Glomerular endothelial cell (primary cell): Measurements from ENCODE around the gene SPRY4. TPM values are rescaled to one million over a fixed set of nuclear protein-coding genes. Genes with fewer than 3 reads are reported as not detected.
"Not testable (repeated sequence)": the region's sequence is repeated elsewhere in the genome, so short reads cannot be mapped to it uniquely, and the experiment has no call there.

Experiments
- DNase-seq: peaks from one replicate; pipeline ENCODE4 v3.0.0-alpha.2; 2011; ENCODE audit warnings: low read depth, low spot score; ENCODE audit errors: extremely low read depth
- total RNA-seq: library from RNA; depleted of rRNA; stranded (reverse); fragments of >200 nt; gene quantifications from 2 replicates; pipeline ENCODE4 v1.2.3, GENCODE V29; 2015

The SPRY4 gene
- total RNA-seq, 1 donor from 2014 or later: 69.1 TPM

DNA sequence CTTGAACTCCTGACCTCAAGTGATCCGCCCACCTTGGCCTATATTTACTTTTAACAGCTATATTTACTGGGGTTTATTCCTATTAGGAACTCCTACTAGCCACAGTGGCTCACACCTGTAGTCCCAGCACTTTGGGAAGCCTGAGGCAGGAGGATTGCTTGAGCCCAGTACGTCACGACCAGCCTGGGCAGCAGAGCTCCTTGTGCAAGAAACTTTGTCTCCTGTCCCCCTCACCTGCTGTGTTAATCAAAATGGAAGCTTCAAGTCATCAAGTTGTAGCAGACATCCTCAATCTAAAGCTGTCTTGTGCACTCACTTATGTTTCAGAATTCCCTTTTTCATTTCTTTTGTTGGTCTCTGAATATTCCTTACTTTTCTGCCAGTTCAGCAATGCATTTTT is 15.0 kb upstream of the SPRY4 start:
- DNase-seq: no peak

DNA sequence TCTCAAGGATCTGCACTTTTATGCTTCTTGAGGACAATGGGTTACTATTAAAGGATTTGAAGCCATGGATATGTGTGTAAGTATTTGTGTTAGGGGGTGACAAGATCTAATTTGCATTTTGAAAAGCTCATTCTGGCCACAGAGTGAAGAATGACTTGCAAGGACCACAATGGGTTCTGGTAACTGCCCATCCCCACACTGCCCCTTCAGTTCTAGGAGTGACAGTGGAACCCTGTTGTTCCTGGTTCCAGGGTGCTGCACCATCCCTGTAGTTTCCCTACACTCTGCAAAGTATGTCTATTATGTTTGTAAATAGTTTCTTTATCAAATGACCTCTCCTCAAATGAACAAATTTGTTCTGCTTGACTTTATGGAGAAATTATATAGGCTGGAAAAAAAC is 9.7 kb upstream of the SPRY4 start:
- no peak for DNase-seq

DNA sequence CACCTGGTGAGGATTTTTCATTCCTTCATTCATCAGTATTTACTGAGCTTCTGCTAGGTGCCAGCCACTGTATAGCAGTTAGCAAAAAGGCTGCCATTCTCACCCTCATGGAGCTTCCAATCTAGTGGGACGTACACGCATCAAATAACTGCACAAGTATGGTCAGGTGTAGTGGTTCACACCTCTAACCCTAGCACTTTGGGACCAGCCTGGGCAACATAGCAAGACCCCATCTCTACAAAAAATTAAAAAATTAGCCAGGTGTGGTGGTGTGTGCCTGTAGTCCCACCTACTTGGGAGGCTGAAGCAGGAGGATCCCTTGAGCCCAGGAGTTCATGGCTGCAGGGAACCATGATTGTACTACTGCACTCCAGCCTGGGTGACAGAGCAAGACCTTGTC is 8.9 kb upstream of the SPRY4 start:
- not testable (repeated sequence) for DNase-seq

DNA sequence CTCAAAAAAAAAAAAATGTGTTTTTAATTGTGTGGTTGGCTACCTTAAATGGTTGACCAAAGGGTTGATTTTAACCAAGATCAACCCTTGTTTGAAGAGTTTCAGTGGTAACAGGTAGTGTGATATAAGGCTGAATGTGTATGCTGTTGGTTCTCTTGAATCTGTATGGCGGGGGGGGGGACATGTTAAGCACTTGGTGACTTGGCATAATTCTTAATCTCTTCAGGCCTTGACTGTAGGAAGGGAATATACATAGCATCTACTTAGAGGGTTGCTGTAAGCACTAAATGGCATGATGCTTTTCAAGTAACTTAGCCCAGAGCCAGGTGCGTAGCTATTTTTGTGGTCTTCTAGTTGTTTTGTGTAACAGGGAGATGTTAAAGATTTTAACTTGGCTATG is 5.6 kb upstream of the SPRY4 start:
- DNase-seq: no peak

- no peak for DNase-seq
Observed at GRCh38 chr5:142330026-142330425, 5.2 kb upstream of the SPRY4 start.

DNA sequence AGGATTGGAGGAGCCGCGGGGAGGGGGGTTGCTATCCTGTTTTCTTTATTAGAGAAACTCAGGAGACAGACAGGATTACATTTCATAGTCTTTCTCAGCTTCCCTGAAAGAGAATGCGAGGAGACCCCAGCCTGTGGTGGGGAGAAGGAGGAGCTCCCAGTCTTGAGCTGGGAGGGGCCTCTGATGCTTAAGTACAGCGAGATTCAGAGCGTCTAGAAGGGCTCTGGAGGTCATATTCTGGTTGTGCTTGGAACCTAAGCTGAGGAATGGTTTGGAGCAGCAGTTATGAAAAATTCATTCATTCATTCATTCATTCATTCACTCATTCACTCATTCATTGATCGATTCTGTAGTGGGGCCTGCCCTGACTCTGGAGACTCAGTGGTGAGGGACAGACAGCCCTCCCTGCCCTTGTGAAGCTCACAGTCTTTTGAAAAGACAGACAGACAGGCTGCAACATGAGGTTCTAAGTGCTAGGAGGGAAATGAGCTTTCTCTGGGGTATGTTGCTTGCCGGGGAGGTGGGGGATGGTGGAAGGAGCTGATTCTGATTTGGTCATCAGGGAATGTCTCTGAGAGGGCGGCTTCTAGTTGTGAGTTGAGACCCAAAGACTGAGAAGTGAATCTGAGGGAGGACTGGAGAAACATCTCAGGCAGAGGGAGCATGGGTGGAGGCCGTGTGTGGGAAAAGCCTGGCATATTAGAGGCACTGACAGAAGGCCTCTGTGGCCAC is 2.5 kb upstream of the SPRY4 start:
- DNase-seq: no peak

DNA sequence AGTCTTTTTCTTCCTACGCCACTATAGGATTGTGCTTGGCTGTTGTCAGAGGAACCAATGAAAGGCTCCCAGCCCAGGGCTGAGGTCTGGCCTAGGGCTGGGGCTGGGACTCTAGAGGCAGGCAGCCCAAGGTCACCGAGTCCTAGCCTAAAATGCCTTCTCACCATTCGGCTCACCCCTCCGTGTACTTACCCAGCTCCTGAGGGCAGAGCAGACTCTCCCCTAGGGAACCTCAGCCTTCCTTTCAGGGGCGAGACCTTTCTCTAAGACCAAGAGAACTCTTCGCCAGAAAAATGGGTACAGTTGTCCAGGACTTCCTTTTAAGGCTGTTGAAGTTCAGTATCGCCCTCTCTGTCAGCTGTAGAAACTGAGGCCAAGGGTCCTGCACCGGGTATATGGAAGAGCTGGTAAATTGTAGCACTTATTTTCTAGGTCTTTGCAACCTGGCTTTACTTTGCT is 1.7 kb upstream of the SPRY4 start:
- no peak for DNase-seq

GRCh38 chr5:142325725-142326479 is 1.1 kb upstream of the SPRY4 start:
- DNase-seq: no peak

DNA sequence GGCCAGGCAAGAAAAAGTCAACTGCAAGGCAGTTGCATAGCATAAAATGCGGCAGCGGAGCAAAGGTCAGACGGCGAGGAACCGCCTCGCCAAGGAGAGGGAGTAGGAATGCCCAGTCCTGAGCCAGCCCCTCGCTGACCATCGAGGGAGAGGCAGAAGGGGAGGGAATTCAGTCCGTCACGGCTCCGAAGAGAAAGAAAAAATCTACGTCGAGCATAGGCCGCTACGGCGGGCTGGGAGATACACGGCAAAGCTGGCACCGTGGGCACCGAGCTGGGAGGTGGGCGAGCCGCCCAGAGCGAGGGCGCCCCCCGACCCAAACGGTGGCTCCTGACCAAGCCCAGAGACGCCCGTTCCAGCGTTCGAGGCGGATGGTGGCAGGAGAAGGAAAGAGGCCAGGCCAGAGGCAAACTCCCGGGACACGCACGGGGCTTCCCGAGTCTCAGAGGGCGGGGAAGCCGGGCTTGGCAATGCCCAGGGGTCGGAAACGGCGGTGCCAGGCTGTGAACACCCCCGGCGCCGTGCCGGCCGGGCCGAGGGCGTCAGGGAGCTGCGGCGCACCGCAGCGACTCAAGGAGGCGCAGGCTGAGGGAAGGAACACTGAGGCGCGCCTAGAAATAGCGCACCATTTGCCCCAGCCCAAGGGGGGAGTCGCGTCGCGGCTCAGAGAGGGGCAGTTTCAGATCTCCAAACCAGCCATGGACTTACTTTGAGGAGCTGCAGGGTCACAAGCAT is 518 bp downstream of the SPRY4 start:
- no peak for DNase-seq

- no peak for DNase-seq
Observed at GRCh38 chr5:142323480-142324135, 1.2 kb downstream of the SPRY4 start.

DNA sequence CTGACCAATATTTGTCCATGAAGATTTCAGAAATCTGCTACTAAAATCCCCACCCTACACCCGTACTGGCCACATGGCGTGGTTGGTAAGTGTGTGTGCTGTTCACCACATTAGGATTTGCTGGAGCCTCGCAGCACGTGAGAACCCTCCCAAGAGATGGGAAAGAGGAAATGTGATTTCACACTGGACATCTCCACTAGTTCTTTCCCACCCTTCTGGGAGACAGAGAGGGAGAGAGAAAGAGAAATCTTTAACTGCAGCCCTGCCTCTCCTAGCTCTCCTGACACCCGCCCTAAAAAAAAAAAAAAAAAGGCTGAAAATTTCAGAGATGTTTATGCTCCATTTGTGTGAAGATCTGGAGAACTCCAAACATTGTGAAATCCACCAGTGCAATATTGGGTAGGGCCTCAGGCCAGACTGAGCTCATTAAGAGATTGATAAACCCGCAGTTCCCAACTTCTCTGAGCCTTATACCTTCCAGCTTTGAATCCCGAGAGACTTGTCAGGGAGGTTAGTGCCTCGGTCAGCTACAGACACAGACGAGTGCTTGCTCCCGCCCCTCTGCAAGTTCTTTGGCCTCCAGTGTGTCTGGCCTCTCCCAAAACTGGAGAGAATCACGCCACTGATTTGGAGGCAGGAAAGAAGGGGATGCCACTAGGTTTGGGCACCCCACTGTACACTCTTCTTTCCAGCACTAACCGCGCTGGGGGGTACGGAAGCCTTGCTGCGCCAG is 1.9 kb downstream of the SPRY4 start:
- no peak for DNase-seq

DNA sequence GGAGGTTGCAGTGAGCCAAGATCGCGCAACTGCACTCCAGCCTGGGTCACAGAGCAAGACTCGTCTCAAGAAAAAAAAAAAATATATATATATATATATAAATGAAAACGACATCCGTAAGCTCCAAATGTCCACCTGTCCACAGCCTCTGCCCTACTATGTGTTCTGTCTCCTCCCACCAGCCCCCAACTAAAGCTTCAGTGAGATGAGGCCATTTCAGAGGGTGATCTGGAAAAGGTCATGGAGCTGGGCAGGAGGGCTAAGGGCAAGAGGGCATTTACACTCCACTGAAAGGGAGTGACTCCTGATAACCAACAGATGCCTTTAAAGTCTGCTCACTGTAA is 2.4 kb downstream of the SPRY4 start:
- DNase-seq: no peak

- no peak for DNase-seq
Observed at GRCh38 chr5:142320851-142321560, 3.8 kb downstream of the SPRY4 start.

- no peak for DNase-seq
Observed at GRCh38 chr5:142320430-142320738, 4.4 kb downstream of the SPRY4 start.

DNA sequence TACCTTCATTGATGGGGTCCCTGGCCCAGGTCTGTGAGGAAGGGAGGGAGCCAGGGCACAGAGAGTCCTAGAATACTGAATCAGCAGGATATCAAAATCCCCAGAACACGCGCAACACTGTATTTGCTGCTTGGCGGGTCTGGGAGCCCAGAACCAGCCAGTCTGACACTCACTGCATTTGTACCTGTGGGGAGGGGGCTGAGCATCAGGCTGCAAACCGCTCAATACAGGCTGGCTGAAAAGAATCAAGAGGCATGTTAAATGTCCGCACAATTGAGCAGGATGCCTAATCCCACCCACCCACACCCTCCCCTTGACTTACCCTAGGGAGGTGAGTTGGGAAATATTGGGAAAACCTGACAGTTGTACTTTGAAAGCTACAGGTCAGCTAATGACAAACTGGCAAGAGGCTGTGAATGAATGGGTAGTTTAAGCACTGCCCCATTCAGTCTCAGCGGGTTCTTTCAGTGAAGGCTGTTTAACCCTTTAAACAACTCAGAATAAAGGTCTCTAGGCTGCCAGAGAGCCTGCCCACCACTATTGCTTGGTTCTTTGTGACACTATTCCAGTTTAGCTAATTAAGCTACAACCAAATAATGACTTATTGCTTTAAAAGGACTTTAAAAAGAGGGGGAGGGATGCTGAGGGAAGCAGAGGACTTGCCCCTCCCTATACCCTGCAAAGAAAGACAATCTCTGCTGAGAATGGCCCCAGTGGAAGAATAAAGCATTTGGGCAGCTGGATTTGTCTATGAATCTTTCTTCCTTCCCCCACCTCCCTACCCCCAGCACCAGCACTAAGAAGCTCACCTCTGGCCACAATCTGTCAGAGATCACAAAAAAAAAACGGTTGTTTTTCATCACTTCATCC is 5.0 kb downstream of the SPRY4 start:
- DNase-seq: no peak

DNA sequence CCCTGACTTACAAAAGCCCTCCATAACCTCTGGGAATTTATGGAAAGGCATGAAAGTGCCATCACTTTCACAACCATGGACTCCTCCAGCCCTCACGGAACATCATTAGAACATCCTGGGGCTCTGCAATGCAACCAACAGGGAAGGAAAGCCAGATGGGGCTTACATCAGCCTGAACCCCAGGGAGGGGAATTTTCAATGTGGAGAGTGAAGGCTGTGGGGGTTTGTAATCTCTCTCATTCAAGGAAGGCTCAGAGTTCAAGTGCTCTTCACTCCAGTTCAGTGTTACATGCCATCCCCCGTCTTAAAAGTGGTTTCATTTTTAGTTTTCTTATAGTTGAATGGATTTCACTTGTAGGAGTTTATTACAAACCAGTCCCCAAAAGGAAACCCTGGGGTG is 5.7 kb downstream of the SPRY4 start:
- no peak for DNase-seq

GRCh38 chr5:142317753-142318152 is 7.1 kb downstream of the SPRY4 start:
- DNase-seq: no peak

- DNase-seq: no peak
Observed at GRCh38 chr5:142317173-142317572, 7.6 kb downstream of the SPRY4 start.

DNA sequence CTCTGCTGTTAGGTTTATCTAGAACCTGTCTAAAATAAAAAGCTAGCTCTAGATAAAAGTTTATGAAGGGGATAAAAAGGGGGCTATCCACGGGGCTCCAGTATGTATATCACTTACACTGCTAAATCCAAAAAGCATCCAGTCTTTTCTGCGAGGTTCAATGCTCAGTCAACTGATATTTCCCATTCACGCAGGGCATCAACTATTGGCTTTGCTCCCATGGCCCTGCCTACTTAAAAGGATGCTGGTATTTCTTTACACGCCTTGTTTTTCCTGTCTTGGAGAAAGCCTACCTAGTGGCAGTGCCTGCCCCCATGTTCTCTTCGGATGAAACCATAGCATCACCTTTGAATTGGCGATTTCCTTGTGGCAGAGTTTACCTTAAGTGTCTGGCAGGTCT is 8.1 kb downstream of the SPRY4 start:
- DNase-seq: no peak
